Panc1 (cell line): ENCODE results near the gene CACNA2D3. TPM values are rescaled to one million over a fixed set of nuclear protein-coding genes. Genes with fewer than 3 reads are reported as not detected.

Experiments used
- ATAC-seq: fragments of 200-7000 bp; cut with Tn5 transposase; 2 replicates; pipeline ENCODE4 v1.9.1; 2020; ENCODE audit warnings: mild to moderate bottlenecking, moderate library complexity
- BruUV-seq: library from RNA; stranded (reverse); fragments of 400-500 nt; replicated peaks from 2 replicates; lab custom pipeline; 2021; lab: Mats Ljungman, UMichigan
- CTCF ChIA-PET: fragments of 300-600 bp; sonication (Branson Sonifier 250); formaldehyde crosslinking; loops from one replicate; lab custom pipeline; 2022; ENCODE audit warnings: antibody characterized with exemption; lab: Charles Lee
- POLR2A ChIA-PET: fragments of 300-600 bp; sonication (Branson Sonifier 250); formaldehyde crosslinking; loops from one replicate; lab custom pipeline; 2022; ENCODE audit warnings: antibody characterized with exemption; lab: Charles Lee
- DNase-seq: peaks from one replicate; pipeline ENCODE4 v3.0.0-alpha.2; 2010; ENCODE audit warnings: low read depth, low spot score
- H3K27ac ChIP-seq: 2 replicates; pipeline ENCODE4 v1.5.1; 2011; ENCODE audit warnings: mild to moderate bottlenecking, low read length, inconsistent platforms
- H3K27me3 ChIP-seq: fragments of 200-500 bp; sonication (Bioruptor generic); 2 replicates; pipeline ENCODE4 v1.6.0; 2014; ENCODE audit warnings: low read length, inconsistent platforms; ENCODE audit not compliant: control insufficient read depth, insufficient read depth
- H3K36me3 ChIP-seq: fragments of 200-500 bp; sonication (Bioruptor generic); 2 replicates; pipeline ENCODE4 v1.5.1; 2014; ENCODE audit warnings: inconsistent platforms, mild to moderate bottlenecking, low read length, moderate library complexity; ENCODE audit not compliant: control insufficient read depth, insufficient read depth
- H3K4me1 ChIP-seq: 2 replicates; pipeline ENCODE4 v1.5.1; 2011; ENCODE audit warnings: inconsistent platforms, mild to moderate bottlenecking, low read length, moderate library complexity; ENCODE audit not compliant: control insufficient read depth, insufficient read depth
- H3K4me3 ChIP-seq, 2 experiments: 2 replicates each; pipeline ENCODE4 v1.5.1; 2011 to 2012; ENCODE audit warnings: low read depth in 2 of 2, low read length in 2 of 2, mild to moderate bottlenecking in 2 of 2, inconsistent platforms in 1 of 2, moderate library complexity in 1 of 2
- H3K9me3 ChIP-seq: fragments of 200-500 bp; sonication (Bioruptor generic); 2 replicates; pipeline ENCODE4 v1.5.1; 2014; ENCODE audit warnings: low read depth, mild to moderate bottlenecking, inconsistent platforms, low read length, moderate library complexity; ENCODE audit not compliant: control insufficient read depth, insufficient read depth
- CTCF ChIP-seq: fragments of 450-650 bp; IDR thresholded peaks from 2 replicates; pipeline ENCODE4 v1.5.1; 2017; ENCODE audit warnings: mild to moderate bottlenecking
- POLR2AphosphoS5 ChIP-seq: IDR thresholded peaks from 2 replicates; pipeline ENCODE4 v1.6.1; 2012; ENCODE audit warnings: mild to moderate bottlenecking, low read depth, low read length, moderate library complexity
- REST ChIP-seq, 2 experiments: IDR thresholded peaks; 2 replicates each; pipeline ENCODE4 v1.6.1; 2011 to 2012; ENCODE audit warnings: low read depth in 2 of 2, control low read depth in 1 of 2, low read length in 1 of 2, mild to moderate bottlenecking in 1 of 2, moderate library complexity in 1 of 2; ENCODE audit not compliant: insufficient read depth in 1 of 2
- SIN3A ChIP-seq: IDR thresholded peaks from 2 replicates; pipeline ENCODE4 v1.6.1; 2012; ENCODE audit warnings: low read depth, mild to moderate bottlenecking, low read length, moderate library complexity, borderline replicate concordance; ENCODE audit not compliant: insufficient read depth
- TCF7L2 ChIP-seq: IDR thresholded peaks from 2 replicates; pipeline ENCODE4 v1.6.1; 2011; ENCODE audit warnings: mild to moderate bottlenecking, low read depth, low read length, inconsistent platforms
- in situ Hi-C: cut with HindIII; loops from 2 replicates; pipeline ENCODE4 v1.10.0; 2016; ENCODE audit warnings: low sequenced_read_pairs, low pct_unique_long_range_greater_than_20kb
- intact Hi-C: fragments of 100-400 bp; cut with micrococcal nuclease; formaldehyde crosslinking; loops from one replicate; pipeline ENCODE4 v1.10.0; 2022; ENCODE audit not compliant: unreplicated experiment
- total RNA-seq: library from RNA; stranded (reverse); gene quantifications from one replicate; pipeline ENCODE4 v1.2.1, GENCODE V29; 2021; ENCODE audit not compliant: unreplicated experiment

The CACNA2D3 gene
- total RNA-seq, 1 experiment from 2014 or later = 0.41 TPM

- no TSS peak for BruUV-seq
- Histone ChIP-seq H3K4me1 (no peaks in the 10 kb centered on the region), H3K4me3 (no peak overlapping the region), H3K27me3 (no peaks in the 10 kb centered on the region), H3K9me3 (no peaks in the 10 kb centered on the region), H3K27ac (no peak overlapping the region), H3K36me3 (no peaks in the 10 kb centered on the region)
- ATAC-seq = no peak
- DNase-seq = no peak
- ChIA-PET POLR2A (no interaction called here), CTCF (no interaction called here)
- intact Hi-C loops = no loop called here
- no peak for TF ChIP-seq SIN3A
- TF ChIP-seq CTCF = no peak
- TF ChIP-seq POLR2AphosphoS5 = no peak
- in situ Hi-C loops = no loop called here
These were observed 609.5 kb downstream of the CACNA2D3 start for GRCh38 chr3:54731732-54732445.

GRCh38 chr3:54733106-54734006, 611.0 kb downstream of the CACNA2D3 start:
- TF ChIP-seq SIN3A = no peak
- TF ChIP-seq REST (IDR thresholded peaks at IDR 0.05; ENCODE audit: insufficient read depth in 1 of 2, low read depth in 2 of 2, low read length in 1 of 2) = no peak
- TF ChIP-seq POLR2AphosphoS5 = no peak
- no peak for TF ChIP-seq TCF7L2
- TF ChIP-seq CTCF = no peak
- Histone ChIP-seq H3K4me3 (no peak overlapping the region), H3K27me3 (no peaks in the 10 kb centered on the region), H3K27ac (no peak overlapping the region), H3K36me3 (no peaks in the 10 kb centered on the region), H3K4me1 (no peaks in the 10 kb centered on the region), H3K9me3 (no peaks in the 10 kb centered on the region)
- DNase-seq (no peak), ATAC-seq (no peak)
- ChIA-PET POLR2A (no interaction called here), CTCF (no interaction called here)
- BruUV-seq = no TSS peak
- intact Hi-C loops = no loop called here
- in situ Hi-C loops = no loop called here
